ENCODE data around the gene EXO1.

DNA sequence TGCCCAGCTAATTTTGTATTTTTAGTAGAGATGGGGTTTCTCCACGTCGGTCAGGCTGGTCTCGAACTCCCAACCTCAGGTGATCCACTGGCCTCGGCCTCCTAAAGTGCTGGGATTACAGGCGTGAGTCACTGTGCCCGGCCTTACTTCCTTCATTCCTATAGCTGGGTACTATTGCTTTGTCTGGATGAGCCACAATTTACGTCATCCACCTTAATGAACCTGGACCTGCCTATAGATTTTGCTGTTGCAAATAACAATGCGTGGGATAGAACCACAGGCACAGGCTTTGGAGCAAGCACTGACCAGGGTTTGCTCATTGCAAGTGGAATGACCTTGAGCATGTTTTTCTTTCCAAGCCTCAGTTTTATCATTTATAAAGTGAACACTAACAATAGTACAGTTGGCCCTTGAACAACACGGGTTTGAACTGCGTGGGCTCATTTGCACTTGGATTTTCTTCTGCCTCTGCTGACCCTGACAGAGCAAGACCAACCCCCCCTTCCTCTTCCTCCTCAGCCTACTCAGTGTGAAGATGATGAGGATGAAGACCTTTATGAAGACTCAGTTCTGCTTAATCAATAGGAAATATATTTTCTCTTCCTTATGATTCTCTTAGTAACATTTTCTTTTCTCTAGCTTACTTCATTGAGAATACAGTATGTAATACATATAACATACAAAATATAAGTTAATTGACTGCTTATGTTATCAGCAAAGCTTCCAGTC lies 76.2 kb downstream of the EXO1 start:
- TF ChIP-seq, protein P1, sequence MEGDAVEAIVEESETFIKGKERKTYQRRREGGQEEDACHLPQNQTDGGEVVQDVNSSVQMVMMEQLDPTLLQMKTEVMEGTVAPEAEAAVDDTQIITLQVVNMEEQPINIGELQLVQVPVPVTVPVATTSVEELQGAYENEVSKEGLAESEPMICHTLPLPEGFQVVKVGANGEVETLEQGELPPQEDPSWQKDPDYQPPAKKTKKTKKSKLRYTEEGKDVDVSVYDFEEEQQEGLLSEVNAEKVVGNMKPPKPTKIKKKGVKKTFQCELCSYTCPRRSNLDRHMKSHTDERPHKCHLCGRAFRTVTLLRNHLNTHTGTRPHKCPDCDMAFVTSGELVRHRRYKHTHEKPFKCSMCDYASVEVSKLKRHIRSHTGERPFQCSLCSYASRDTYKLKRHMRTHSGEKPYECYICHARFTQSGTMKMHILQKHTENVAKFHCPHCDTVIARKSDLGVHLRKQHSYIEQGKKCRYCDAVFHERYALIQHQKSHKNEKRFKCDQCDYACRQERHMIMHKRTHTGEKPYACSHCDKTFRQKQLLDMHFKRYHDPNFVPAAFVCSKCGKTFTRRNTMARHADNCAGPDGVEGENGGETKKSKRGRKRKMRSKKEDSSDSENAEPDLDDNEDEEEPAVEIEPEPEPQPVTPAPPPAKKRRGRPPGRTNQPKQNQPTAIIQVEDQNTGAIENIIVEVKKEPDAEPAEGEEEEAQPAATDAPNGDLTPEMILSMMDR (conservative IDR thresholded peaks at IDR 0.05): no peak
- TF ChIP-seq ZFX (IDR thresholded peaks at IDR 0.05): no peak
